ENCODE data around the gene RARS1. TPM values are rescaled to one million over a fixed set of nuclear protein-coding genes. Genes with fewer than 3 reads are reported as not detected.

RARS1 gene
- total and polyA plus RNA-seq, 2 experiments from 2014 or later, result 75.1 to 129 TPM

DNA sequence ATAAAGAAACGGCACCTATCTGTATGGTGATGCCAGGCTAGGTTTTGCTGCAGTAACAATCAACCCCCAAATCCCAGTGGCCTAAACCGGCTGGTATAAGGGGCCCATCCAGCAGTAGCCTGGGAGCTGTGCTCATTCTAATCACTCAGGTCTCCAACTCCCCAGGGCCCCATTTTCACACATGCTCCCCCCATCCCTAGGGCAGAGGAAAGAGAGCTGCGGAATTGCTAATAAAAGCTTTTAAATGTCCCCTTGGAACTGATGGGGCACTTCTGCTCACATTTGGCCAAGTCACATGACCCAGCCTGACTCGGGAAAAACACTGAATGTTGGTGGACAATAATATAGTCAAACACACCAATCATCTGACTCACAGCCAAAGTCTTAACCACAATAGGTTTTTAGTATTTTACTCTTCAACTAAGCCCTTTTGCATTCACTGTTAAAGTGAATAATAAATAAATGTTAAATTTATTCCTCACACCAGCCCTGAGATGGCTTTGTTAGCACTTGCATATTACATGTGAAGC, 44.4 kb downstream of the RARS1 start:
- Histone ChIP-seq H4K20me1 (replicated peaks; ENCODE audit: insufficient read depth) (peaks cover 10% of the 10 kb centered on the region), H3K79me2 (replicated peaks; ENCODE audit: insufficient read depth) (no peaks in the 10 kb centered on the region), H3K36me3 (ENCODE audit: insufficient read depth) (no peaks in the 10 kb centered on the region; the same call in 1 of the 2 replicates), H3F3A (replicated peaks; ENCODE audit: low read depth) (0 out of 2 replicates have a peak, but pooled peaks cover 7% of the 10 kb centered on the region), H3K27me3 (ENCODE audit: insufficient read depth) (peaks cover 26% of the 10 kb centered on the region), H2AFZ (no peak overlapping the region), H3K27ac (ENCODE audit: low read depth) (no peak overlapping the region), H3K4me1 (ENCODE audit: insufficient read depth) (peaks cover 21% of the 10 kb centered on the region), H3K4me2 (no peak overlapping the region; the same call in 1 of the 2 replicates), H3K4me3 (no peak overlapping the region), H3K9me2 (ENCODE audit: insufficient read depth) (no peaks in the 10 kb centered on the region)
- Mint-ChIP-seq H3K4me3 (peak overlapping the region; percentile 82), H3K4me1 (peaks cover 35% of the 10 kb centered on the region; the same call in 2 of the 3 replicates), H3K27ac (no peak overlapping the region), H3K27me3 (ENCODE audit: insufficient read depth, low read depth, poor library complexity) (peaks cover 33% of the 10 kb centered on the region), H3K36me3 (ENCODE audit: low read depth) (peaks cover 12% of the 10 kb centered on the region), H3K9me3 (peaks cover 12% of the 10 kb centered on the region; the same call in 2 of the 3 replicates)
- TF ChIP-seq JUNB (IDR thresholded peaks at IDR 0.05; ENCODE audit: unreplicated experiment), result no peak
- no peak for TF ChIP-seq ZNF114 (CRISPR knock-in tag; IDR thresholded peaks at IDR 0.05)
- TF ChIP-seq ZNF331 (CRISPR knock-in tag; IDR thresholded peaks at IDR 0.05; ENCODE audit: low read depth), result no peak
- no peak for TF ChIP-seq STAT1 (IDR thresholded peaks at IDR 0.05; ENCODE audit: unreplicated experiment)
- TF ChIP-seq EZH2 (IDR thresholded peaks at IDR 0.05; ENCODE audit: low read depth, unreplicated experiment), result no peak
- TF ChIP-seq NANOG (IDR thresholded peaks at IDR 0.05; ENCODE audit: borderline replicate concordance), result no peak
- TF ChIP-seq, protein P1, sequence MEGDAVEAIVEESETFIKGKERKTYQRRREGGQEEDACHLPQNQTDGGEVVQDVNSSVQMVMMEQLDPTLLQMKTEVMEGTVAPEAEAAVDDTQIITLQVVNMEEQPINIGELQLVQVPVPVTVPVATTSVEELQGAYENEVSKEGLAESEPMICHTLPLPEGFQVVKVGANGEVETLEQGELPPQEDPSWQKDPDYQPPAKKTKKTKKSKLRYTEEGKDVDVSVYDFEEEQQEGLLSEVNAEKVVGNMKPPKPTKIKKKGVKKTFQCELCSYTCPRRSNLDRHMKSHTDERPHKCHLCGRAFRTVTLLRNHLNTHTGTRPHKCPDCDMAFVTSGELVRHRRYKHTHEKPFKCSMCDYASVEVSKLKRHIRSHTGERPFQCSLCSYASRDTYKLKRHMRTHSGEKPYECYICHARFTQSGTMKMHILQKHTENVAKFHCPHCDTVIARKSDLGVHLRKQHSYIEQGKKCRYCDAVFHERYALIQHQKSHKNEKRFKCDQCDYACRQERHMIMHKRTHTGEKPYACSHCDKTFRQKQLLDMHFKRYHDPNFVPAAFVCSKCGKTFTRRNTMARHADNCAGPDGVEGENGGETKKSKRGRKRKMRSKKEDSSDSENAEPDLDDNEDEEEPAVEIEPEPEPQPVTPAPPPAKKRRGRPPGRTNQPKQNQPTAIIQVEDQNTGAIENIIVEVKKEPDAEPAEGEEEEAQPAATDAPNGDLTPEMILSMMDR (conservative IDR thresholded peaks at IDR 0.05; ENCODE audit: low read depth in 2 of 2), result no peak
- no peak for TF ChIP-seq CREB1 (CRISPR knock-in tag; IDR thresholded peaks at IDR 0.05; ENCODE audit: low read depth)
- TF ChIP-seq POLR2AphosphoS5 (IDR thresholded peaks at IDR 0.05; ENCODE audit: low read depth), result no peak
- TF ChIP-seq, protein P2, sequence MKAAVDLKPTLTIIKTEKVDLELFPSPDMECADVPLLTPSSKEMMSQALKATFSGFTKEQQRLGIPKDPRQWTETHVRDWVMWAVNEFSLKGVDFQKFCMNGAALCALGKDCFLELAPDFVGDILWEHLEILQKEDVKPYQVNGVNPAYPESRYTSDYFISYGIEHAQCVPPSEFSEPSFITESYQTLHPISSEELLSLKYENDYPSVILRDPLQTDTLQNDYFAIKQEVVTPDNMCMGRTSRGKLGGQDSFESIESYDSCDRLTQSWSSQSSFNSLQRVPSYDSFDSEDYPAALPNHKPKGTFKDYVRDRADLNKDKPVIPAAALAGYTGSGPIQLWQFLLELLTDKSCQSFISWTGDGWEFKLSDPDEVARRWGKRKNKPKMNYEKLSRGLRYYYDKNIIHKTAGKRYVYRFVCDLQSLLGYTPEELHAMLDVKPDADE (IDR thresholded peaks at IDR 0.05), result no peak
- DNase-seq (ENCODE audit: low spot score) (no peak), ATAC-seq (no peak)

DNA sequence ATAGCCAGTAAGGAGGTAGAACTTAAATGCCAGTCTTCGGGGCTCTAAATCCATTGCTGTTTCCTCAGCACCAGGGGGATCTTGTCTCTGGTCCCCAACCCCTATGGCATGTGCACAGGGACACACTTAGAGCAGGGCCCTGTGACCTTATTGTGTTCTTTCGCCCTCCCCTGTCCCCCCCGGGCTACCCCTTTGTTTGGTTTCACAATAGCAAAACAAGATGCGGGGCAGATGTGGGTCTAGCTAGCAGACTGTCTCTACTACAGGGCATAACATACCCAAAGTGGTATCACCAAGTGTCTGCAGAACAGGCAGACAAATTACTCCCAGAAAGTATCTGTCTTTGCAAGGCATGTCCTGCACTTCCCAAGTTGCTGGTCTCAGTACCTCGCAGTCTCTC, 44.9 kb downstream of the RARS1 start:
- DNase-seq (ENCODE audit: low spot score), result no peak
- Mint-ChIP-seq H3K27ac (no peak overlapping the region), H3K27me3 (ENCODE audit: insufficient read depth, low read depth, poor library complexity) (peaks cover 33% of the 10 kb centered on the region), H3K36me3 (ENCODE audit: low read depth) (peaks cover 12% of the 10 kb centered on the region), H3K9me3 (peaks cover 12% of the 10 kb centered on the region; the same call in 2 of the 3 replicates), H3K4me1 (peaks cover 35% of the 10 kb centered on the region; the same call in 2 of the 3 replicates), H3K4me3 (no peak overlapping the region)
- no peaks in the 10 kb centered on the region for H3K9me2 ChIP-seq (ENCODE audit: insufficient read depth)
- no peak overlapping the region for H3K27ac ChIP-seq (ENCODE audit: low read depth)
- H3K36me3 ChIP-seq (ENCODE audit: insufficient read depth), result no peaks in the 10 kb centered on the region; the same call in 1 of the 2 replicates
- H3K4me2 ChIP-seq, result no peak overlapping the region
- H3K4me1 ChIP-seq (ENCODE audit: insufficient read depth), result peaks cover 21% of the 10 kb centered on the region
- H3K79me2 ChIP-seq (replicated peaks; ENCODE audit: insufficient read depth), result no peaks in the 10 kb centered on the region
- 0 out of 2 replicates have a peak, but pooled peaks cover 7% of the 10 kb centered on the region for H3F3A ChIP-seq (replicated peaks; ENCODE audit: low read depth)
- H4K20me1 ChIP-seq (replicated peaks; ENCODE audit: insufficient read depth), result peaks cover 10% of the 10 kb centered on the region
- peaks cover 26% of the 10 kb centered on the region for H3K27me3 ChIP-seq (ENCODE audit: insufficient read depth)
- no peak overlapping the region for H3K4me3 ChIP-seq
- no peak for ATAC-seq
- H2AFZ ChIP-seq, result no peak overlapping the region
- TF ChIP-seq, protein P1 (conservative IDR thresholded peaks at IDR 0.05; ENCODE audit: low read depth in 2 of 2), result no peak
- TF ChIP-seq ZNF331 (CRISPR knock-in tag; IDR thresholded peaks at IDR 0.05; ENCODE audit: low read depth) (no peak), CREB1 (CRISPR knock-in tag; IDR thresholded peaks at IDR 0.05; ENCODE audit: low read depth) (no peak), POLR2AphosphoS5 (IDR thresholded peaks at IDR 0.05; ENCODE audit: low read depth) (no peak), EZH2 (IDR thresholded peaks at IDR 0.05; ENCODE audit: low read depth, unreplicated experiment) (no peak), ZNF114 (CRISPR knock-in tag; IDR thresholded peaks at IDR 0.05) (no peak)
- TF ChIP-seq, protein P3, sequence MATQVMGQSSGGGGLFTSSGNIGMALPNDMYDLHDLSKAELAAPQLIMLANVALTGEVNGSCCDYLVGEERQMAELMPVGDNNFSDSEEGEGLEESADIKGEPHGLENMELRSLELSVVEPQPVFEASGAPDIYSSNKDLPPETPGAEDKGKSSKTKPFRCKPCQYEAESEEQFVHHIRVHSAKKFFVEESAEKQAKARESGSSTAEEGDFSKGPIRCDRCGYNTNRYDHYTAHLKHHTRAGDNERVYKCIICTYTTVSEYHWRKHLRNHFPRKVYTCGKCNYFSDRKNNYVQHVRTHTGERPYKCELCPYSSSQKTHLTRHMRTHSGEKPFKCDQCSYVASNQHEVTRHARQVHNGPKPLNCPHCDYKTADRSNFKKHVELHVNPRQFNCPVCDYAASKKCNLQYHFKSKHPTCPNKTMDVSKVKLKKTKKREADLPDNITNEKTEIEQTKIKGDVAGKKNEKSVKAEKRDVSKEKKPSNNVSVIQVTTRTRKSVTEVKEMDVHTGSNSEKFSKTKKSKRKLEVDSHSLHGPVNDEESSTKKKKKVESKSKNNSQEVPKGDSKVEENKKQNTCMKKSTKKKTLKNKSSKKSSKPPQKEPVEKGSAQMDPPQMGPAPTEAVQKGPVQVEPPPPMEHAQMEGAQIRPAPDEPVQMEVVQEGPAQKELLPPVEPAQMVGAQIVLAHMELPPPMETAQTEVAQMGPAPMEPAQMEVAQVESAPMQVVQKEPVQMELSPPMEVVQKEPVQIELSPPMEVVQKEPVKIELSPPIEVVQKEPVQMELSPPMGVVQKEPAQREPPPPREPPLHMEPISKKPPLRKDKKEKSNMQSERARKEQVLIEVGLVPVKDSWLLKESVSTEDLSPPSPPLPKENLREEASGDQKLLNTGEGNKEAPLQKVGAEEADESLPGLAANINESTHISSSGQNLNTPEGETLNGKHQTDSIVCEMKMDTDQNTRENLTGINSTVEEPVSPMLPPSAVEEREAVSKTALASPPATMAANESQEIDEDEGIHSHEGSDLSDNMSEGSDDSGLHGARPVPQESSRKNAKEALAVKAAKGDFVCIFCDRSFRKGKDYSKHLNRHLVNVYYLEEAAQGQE (IDR thresholded peaks at IDR 0.05; ENCODE audit: unreplicated experiment), result no peak
